NCI-H1436 (cell line): ENCODE results near the gene YIPF1.
"Not testable (repeated sequence)": the region's sequence is repeated elsewhere in the genome, so short reads cannot be mapped to it uniquely, and the experiment has no call there.

Experiments used
- DNase-seq: peaks from one replicate; lab custom pipeline; 2025; lab: John Stamatoyannopoulos, UW

The YIPF1 gene

DNA sequence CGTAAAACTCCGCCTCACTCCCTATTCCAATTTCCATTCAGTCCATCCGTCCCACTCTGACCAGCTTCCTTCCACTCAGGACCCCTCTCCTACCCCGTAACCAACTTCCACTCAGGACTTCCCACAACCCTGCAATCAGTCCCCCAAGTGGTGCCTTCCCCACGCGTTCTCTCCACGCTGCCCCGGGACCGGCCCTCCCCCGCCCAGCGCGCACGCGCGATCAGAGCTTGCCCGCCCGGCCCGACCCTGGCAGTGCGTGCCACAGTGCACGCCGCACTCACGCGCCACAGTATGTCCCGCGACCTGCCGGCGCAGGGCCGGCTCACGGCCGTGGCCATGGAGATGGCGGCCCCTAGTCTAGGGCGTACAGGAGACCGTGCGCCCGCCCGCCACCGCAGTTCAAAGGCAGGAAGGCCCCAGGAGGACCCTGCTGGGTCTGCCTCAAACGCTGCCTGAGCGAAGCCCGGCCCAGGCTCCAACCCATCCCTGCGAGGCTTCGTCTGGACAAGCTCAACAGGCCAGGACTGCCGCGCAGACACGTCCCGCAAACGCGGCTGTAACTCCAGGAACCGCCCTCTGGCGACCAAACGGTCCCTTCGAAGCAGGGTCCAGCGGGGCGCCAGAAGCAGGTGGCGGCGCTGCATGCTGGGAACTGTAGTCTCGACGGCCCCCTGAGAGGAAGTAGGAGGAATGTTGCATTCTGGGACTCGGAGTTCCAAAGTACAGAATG, 51.5 kb downstream of the YIPF1 start, which contains the start of gene NDC1:
Gene NDC1 (minus strand): TSS at position 373 of the 730 bp plus-strand sequence. CDS start 35 bp downstream, at position 338.
- peak; percentile 94 for DNase-seq

DNA sequence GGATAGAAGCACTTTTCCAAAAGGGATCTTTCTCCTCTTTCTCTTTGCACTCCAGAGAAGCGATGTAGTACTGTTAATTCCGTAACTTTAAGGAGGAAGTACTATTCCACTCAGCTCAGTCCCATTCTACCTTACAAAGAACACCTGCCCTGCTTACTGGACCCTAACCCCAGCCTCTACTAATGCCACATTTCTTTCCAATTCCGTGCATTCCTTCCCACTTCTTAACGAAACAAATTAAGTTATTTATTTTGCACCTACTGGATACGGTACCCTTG, 52.0 kb downstream of the YIPF1 start:
- no peak for DNase-seq

DNA sequence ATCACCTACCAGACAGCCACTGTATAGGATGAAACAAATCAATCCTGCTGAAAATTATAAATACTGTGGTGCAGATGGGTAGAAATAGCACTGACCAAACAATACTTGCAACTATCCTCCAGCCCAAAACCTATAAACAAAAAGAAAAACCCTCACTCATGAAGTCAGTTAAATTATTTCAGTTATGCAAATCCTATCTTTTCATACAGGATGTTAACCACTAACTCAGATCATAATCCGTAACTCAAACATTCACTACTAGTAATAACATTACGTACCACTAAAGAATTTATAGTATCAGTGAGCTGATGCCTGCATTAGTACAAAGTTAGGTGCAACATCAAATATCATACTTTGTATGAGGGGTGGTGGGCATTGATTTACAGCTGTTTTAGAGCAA, 54.1 kb downstream of the YIPF1 start:
- DNase-seq = no peak

DNA sequence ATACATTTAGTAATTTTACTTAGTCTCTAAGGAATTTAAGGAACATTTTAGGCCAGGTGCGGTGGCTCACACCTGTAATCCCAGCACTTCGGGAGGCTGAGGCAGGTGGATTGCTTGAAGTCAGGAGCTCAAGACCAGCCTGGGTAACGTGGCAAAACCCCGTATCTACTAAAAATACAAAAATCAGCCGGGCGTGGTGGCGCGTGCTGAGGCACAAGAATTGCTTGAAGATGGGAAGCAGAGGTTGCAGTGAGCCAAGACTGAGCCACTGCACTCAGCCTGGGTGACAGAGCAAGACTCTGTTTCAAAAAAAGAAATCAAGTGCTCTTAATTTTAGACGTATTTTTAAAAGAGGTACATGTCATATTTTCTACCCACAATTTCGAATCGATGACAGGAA, 54.8 kb downstream of the YIPF1 start:
- DNase-seq = no peak

DNA sequence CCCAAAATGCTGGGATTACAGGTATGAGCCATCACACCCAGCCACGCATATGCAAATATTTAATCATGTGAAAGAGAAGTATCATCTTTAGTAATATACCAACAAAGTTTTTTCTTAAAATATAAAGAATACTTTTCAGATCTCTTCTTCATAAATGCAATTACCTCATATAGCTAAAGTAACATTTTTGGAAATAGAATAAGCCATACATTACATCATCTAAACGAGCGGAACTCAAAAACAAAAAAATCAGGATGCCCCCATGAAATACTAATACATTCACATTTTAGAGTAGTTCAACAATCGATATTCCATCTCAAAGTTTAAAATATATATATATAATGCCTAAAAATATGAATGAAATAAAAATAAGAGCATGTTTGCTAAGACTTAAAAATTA, 56.2 kb downstream of the YIPF1 start:
- DNase-seq = no peak

DNA sequence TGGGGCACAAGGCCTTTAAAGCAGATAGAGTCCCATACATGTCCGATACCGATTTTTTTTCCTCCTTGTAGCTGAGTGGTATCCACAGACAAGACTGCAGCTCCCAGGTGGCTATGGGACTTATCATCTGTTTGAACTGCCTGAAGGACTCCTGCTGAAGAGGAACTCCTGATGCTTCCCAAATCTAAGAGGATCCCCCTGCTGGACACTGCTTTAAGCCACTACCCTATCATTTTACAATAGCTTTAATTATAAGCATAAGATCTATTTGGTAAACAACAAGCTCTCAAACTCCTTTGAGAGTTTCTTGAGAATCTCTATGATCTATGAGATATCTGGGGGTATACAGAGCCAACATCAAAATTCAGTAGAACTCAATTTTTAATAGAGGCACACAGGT, 63.2 kb downstream of the YIPF1 start:
- no peak for DNase-seq

DNA sequence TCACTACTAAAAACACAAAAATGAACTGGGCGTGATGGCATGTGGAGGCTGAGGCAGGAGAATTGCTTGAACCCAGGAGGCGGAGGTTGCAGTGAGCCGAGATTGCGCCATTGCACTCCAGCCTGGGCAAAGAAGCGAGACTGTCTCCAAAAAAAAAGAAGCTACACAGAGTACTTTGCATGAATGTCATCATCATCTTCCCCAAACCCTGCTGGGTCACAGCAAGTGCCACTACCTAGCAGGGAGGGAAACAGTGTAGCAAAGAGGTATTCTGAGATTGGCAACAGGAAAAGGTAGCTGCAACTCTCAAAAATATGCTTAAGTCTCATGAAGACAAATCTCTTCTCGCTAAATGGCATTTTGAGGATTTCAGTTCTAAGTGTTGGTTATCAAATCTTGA, 64.3 kb downstream of the YIPF1 start:
- no peak for DNase-seq

DNA sequence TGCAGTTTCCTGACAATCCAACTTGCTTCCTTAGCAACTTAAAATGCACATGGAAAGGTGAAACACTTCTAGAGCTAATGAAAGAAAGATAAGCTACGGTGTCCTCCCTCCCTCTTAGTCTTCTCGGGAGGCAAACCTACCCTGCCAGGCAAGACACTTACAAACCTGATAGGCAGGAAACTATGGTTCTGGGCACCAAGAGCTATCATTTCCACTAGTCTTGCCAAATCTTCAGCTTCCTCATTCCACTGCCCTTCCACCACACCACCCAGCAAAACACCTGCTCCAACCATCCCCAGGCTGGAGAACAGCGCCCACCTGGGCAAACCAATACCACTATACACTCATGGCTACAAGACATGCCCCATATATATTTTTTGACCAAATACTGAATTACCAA, 66.7 kb downstream of the YIPF1 start:
- DNase-seq = no peak

DNA sequence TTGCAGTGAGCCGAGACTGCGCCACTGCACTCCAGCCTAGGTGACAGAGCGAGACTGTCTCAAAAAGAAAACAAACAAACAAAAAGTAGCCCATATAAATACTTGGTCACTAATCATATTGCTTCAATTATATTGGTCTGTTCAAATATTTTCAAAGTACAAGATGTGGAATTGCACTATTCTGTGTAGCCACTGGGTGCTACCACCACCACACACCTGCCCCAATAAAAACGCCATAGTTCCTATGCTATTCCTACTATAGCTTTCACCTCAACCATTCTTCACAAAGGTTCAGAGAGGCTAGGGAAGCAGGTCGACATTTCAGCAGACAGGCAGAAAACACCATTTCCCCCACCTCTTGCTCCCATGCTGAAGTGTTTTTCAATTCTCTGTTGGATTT, 68.2 kb downstream of the YIPF1 start:
- DNase-seq = no peak

DNA sequence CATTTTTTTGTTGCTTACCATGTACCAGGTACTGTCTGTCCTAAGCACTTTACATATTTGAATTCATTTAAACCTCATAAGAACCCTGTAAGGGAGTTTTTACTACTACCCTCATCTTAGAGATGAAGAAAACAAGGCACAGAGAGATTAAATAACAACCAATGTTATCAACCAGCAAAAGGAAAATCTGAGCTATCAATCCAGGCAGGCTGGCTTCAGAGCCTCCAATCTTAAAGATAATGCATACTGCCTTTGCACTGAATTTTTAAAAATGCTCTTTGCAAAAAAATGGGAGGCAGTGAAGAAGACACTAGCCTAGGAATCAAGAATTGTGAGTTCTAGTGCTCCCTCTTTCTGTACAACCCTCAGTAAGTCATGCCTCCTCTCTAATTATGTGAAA, 70.2 kb downstream of the YIPF1 start:
- no peak for DNase-seq

DNA sequence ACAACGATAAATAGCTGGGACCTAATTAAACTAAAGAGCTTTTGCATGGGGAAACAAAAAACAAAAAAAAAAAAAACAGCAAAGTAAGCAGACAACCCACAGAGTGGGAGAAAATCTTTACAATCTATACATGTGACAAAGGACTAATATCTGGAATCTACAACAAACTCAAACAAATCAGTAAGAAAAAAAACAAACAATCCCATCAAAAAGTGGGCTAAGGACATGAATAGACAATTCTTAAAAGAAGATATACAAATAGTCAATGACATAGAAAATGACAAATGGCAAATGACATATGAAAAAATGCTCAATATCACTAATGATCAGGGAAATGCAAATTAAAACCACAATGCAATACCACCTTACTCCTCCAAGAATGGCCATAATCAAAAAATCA, 73.0 kb downstream of the YIPF1 start:
- DNase-seq = not testable (repeated sequence)

DNA sequence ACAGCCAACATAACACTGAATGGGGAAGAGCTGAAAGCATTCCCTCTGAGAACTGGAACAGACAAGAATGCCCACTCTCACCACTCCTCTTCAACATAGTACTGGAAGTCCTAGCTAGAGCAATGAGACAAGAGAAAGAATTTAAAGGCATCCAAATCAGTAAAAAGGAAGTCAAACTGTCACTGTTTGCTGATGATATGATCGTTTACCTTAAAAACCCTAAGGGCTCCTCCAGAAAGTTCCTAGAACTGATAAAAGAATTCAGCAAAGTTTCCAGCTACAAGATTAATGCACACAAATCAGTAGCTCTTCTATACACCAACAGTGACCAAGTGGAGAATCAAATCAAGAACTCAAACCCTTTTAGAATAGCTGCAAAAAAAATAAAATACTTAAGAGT, 74.1 kb downstream of the YIPF1 start:
- DNase-seq = not testable (repeated sequence)

DNA sequence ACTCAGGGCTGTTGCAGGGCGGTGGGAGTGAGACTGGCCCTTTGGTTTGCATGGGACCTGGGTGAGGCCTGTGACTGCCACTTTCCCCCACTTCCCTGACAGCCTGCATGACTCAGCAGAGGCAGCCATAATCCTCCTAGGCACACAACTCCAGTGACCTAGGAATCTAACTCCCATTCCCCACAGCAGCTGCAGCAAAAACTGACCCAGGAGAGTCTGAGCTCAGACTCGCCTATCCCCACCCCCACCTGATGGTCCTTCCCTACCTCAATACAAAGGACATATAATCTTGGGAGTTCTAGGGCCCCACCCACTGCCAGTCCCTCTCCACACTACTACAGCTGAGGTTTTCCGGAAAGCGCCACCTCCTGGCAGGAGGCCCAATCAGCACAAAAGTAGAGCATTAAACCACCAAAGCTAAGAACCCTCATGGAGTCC, 78.2 kb downstream of the YIPF1 start:
- peak; percentile 2 for DNase-seq

DNA sequence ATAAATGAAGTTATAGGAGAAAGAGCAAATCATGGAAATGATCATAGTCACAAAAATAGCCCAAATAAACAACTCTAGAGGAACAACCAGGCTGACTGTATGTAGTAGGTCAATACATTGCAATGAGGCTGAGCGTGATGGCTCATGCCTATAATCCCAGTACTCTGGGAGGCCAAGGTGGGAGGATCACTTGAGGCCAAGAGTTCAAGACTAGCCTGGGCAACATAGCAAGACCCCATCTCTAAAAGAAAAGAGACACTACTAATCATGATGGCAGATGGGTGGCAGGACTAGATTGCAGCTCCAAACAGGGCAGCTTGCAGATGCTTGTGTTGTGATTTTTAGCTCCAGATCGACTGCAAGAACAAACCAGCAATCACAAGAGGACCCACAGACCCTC, 79.1 kb downstream of the YIPF1 start:
- no peak for DNase-seq

DNA sequence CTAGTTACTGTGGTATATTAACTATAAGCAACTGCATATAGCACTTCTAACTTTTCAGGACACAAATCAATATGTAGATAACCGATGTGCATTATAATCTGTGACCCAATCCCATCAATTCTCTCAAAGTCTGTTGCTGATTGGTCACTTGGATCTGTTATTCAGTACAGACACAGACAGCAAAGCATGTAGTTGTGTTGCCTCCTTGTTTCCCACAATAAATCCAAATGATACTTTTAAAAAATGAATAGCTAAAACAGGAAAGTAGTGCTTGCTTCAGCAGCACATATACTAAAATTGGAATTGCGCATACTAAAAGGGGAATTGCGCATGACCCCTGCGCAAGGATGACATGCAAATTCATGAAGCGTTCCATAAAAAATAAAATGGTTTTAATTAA, 79.6 kb downstream of the YIPF1 start:
- no peak for DNase-seq

DNA sequence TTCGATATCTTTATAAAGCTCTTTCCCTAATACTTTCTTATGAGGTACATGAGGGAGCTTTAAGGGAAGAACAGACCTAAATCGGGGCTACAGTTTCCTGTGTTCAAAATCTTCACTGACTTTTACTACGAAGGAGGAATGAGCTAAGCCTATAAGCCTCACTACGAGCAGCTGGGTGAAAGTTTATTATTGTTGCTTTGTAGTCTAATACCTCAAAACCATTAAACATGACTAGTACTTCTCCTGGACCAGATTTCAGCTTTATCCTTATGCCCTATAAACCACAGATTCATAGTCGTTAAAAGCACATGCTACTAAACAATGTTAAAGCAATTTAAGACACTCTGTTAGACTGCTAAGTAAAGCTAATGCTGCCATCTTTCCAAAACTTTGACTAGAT, 81.7 kb downstream of the YIPF1 start:
- DNase-seq = no peak

DNA sequence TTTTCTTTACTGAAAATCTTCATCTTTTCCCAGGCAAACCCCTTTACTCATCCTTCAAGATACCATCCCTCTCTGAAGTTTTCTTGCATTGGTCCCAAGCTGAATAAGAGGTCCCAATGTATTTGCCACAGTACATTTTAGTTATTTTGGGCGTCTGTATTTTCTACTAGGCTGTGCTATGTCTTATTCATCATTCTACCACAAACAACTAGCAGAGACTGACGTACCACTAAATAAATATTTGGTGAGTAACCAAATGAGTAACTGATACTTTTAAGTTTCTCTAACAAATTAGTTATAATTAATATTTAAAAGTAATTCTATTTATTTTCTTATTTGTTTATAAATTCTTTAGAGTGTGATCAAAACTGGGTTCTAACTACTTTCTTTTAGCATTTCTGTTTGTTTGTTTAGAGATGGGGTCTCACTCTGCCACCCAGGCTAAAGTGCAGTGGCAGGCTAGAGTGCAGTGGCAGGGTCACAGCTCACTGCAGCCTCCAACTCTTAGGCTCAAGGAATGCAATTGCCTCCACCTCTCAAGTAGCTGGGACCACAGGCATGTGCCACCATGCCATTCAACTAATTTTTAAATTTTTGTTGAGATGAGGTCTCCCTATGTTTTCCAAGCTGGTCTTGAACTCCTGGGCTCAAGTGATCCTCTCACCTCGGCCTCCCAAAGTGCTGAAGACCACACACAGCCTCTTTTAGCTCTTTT, 84.6 kb downstream of the YIPF1 start:
- no peak for DNase-seq

DNA sequence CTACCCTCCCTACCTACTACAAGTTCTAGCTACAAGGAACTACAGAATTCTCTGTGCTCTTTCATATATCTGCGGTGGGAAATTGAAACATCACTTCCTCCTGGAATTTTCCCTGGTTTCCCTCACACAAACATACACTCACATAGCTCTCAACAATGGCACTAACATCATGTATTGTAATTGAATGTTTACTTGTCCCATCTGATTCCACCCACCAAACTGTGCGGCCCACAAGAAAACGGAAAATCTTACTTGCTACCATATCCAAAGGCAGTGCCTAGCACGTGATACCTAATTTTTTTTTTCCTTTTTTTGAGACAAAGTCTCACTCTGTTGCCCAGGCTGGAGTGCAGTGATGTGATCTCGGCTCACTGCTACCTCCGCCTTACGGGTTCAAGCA, 85.4 kb downstream of the YIPF1 start:
- no peak for DNase-seq
